SU-DHL-6 (cell line): ENCODE results near the gene SMIM5.

Experiments
- H2AFZ ChIP-seq: fragments of 200-600 bp; sonication (generic); 2 replicates; pipeline ENCODE4 v1.6.1; 2014; ENCODE audit warnings: low read depth, mild to moderate bottlenecking, moderate library complexity, mixed read lengths, antibody characterized with exemption, low read length; ENCODE audit not compliant: severe bottlenecking
- H3F3A ChIP-seq: fragments of 200-600 bp; shearing (Covaris generic); 2 replicates; pipeline ENCODE4 v1.6.0; 2016; ENCODE audit warnings: antibody characterized with exemption, mild to moderate bottlenecking; ENCODE audit not compliant: insufficient read depth
- H3K27ac ChIP-seq: fragments of 200-600 bp; sonication (generic); 2 replicates; pipeline ENCODE4 v1.5.1; 2016; ENCODE audit warnings: low read depth, mild to moderate bottlenecking, low read length, moderate library complexity, mixed read lengths
- H3K27me3 ChIP-seq: fragments of 200-600 bp; sonication (generic), shearing (Covaris generic); 2 replicates; pipeline ENCODE4 v1.6.0; 2014; ENCODE audit warnings: mild to moderate bottlenecking, low read length
- H3K36me3 ChIP-seq: fragments of 200-600 bp; sonication (generic); 2 replicates; pipeline ENCODE4 v1.6.1; 2014; ENCODE audit warnings: mild to moderate bottlenecking, low read length, mixed read lengths
- H3K4me2 ChIP-seq: fragments of 300-600, 200-600 bp; shearing (Covaris generic), sonication (generic); 2 replicates; pipeline ENCODE4 v1.6.0; 2014; ENCODE audit warnings: low read length, low read depth, mild to moderate bottlenecking; ENCODE audit not compliant: poor library complexity, severe bottlenecking
- H3K4me3 ChIP-seq: fragments of 200-600 bp; sonication (generic); 2 replicates; pipeline ENCODE4 v1.5.1; 2014; ENCODE audit warnings: antibody characterized with exemption, low read length, mild to moderate bottlenecking, mixed read lengths; ENCODE audit not compliant: insufficient read depth, poor library complexity, severe bottlenecking
- H3K79me2 ChIP-seq: fragments of 200-600 bp; sonication (generic); 2 replicates; pipeline ENCODE4 v1.6.1; 2014; ENCODE audit warnings: mild to moderate bottlenecking, low read length, moderate library complexity; ENCODE audit not compliant: insufficient read depth
- H3K9ac ChIP-seq: fragments of 200-600 bp; sonication (generic); 2 replicates; pipeline ENCODE4 v1.7.0; 2014; ENCODE audit warnings: mild to moderate bottlenecking, low read length
- H3K9me2 ChIP-seq: fragments of 200-600 bp; sonication (generic); replicated peaks from 2 replicates; pipeline ENCODE4 v1.6.1; 2014; ENCODE audit warnings: low read length; ENCODE audit not compliant: insufficient read depth
- H3K9me3 ChIP-seq: fragments of 200-600 bp; sonication (generic); 2 replicates; pipeline ENCODE4 v1.6.1; 2014; ENCODE audit warnings: low read length, mixed read lengths; ENCODE audit not compliant: insufficient read depth
- H4K20me1 ChIP-seq: fragments of 200-600 bp; sonication (generic); 2 replicates; pipeline ENCODE4 v1.6.1; 2014; ENCODE audit warnings: low read depth, mild to moderate bottlenecking, antibody characterized with exemption, low read length, moderate library complexity, mixed read lengths
- CTCF ChIP-seq: fragments of 200-600 bp; sonication (generic); IDR thresholded peaks from one replicate; pipeline ENCODE4 v1.5.1; 2017; ENCODE audit warnings: antibody characterized with exemption, mild to moderate bottlenecking, low read length, moderate library complexity; ENCODE audit not compliant: insufficient read depth, poor library complexity, severe bottlenecking
- EZH2phosphoT487 ChIP-seq: fragments of 200-600 bp; sonication (generic), shearing (Covaris generic); conservative IDR thresholded peaks from 2 replicates; pipeline ENCODE4 v1.6.1; 2018; ENCODE audit warnings: mild to moderate bottlenecking, antibody characterized with exemption, low read length, moderate library complexity, mixed read lengths

SMIM5 gene

GRCh38 chr17:75647061-75647460 is 13.8 kb downstream of the SMIM5 start:
- Histone ChIP-seq H3K4me2 (no peak overlapping the region), H3K36me3 (no peaks in the 10 kb centered on the region), H3F3A (no peaks in the 10 kb centered on the region; the same call in 1 of the 2 replicates), H3K9ac (no peak overlapping the region), H4K20me1 (no peaks in the 10 kb centered on the region), H3K79me2 (no peaks in the 10 kb centered on the region), H3K27me3 (no peaks in the 10 kb centered on the region), H3K9me3 (no peaks in the 10 kb centered on the region), H3K9me2 (no peaks in the 10 kb centered on the region), H2AFZ (no peak overlapping the region), H3K27ac (no peak overlapping the region), H3K4me3 (no peak overlapping the region)
- no peak for TF ChIP-seq CTCF

GRCh38 chr17:75647921-75648320 is 14.7 kb downstream of the SMIM5 start:
- no peaks in the 10 kb centered on the region for H3K9me3 ChIP-seq
- no peaks in the 10 kb centered on the region for H4K20me1 ChIP-seq
- H3K4me2 ChIP-seq, result no peak overlapping the region
- H3K79me2 ChIP-seq, result no peaks in the 10 kb centered on the region
- no peaks in the 10 kb centered on the region for H3K27me3 ChIP-seq
- H3K9me2 ChIP-seq, result no peaks in the 10 kb centered on the region
- no peak overlapping the region for H2AFZ ChIP-seq
- no peaks in the 10 kb centered on the region for H3K36me3 ChIP-seq
- H3F3A ChIP-seq, result no peaks in the 10 kb centered on the region; the same call in 1 of the 2 replicates
- no peak overlapping the region for H3K9ac ChIP-seq
- H3K4me3 ChIP-seq, result no peak overlapping the region
- no peak for TF ChIP-seq CTCF
- no peak overlapping the region for H3K27ac ChIP-seq

- Histone ChIP-seq H3K4me3 (no peak overlapping the region), H3F3A (peaks cover 5% of the 10 kb centered on the region; the same call in 1 of the 2 replicates), H3K9ac (no peak overlapping the region), H3K79me2 (no peaks in the 10 kb centered on the region), H3K9me2 (no peaks in the 10 kb centered on the region), H4K20me1 (no peaks in the 10 kb centered on the region), H3K4me2 (no peak overlapping the region), H3K27me3 (no peaks in the 10 kb centered on the region), H3K9me3 (no peaks in the 10 kb centered on the region), H3K27ac (no peak overlapping the region), H3K36me3 (no peaks in the 10 kb centered on the region), H2AFZ (no peak overlapping the region)
- TF ChIP-seq CTCF (no peak), EZH2phosphoT487 (no peak)
Measured at GRCh38 chr17:75649687-75650086, 16.5 kb downstream of the SMIM5 start.

GRCh38 chr17:75650874-75651273 is 17.6 kb downstream of the SMIM5 start:
- no peak overlapping the region for H3K9ac ChIP-seq
- no peaks in the 10 kb centered on the region for H4K20me1 ChIP-seq
- H3K9me2 ChIP-seq, result no peaks in the 10 kb centered on the region
- H3K27me3 ChIP-seq, result no peaks in the 10 kb centered on the region
- TF ChIP-seq CTCF (no peak), EZH2phosphoT487 (no peak)
- H3K79me2 ChIP-seq, result no peaks in the 10 kb centered on the region
- peaks cover 7% of the 10 kb centered on the region; the same call in 1 of the 2 replicates for H3F3A ChIP-seq
- no peak overlapping the region for H2AFZ ChIP-seq
- no peak overlapping the region for H3K4me2 ChIP-seq
- no peak overlapping the region for H3K27ac ChIP-seq
- no peaks in the 10 kb centered on the region for H3K36me3 ChIP-seq
- H3K9me3 ChIP-seq, result no peaks in the 10 kb centered on the region
- no peak overlapping the region for H3K4me3 ChIP-seq
